ENCODE measurements around the gene PLPP1.

The PLPP1 gene

DNA sequence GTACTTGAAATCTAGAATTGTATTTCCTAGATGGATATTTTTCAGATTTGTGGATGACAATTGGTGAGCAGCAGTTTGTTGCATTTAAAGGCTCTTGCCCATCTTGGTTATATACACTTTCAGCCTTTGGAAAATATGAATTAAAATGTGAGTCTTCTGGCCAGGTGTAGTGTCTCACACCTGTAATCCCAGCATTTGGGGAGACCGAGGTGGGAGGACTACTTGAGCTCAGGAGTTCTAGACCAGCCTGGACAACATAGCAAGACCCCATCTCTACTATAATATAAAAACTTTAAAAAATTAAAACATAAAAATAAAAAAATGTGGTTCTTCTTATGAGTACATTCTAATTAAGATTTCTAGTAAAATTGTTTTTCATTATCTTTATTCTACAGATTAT, 125.0 kb downstream of the PLPP1 start:
- DNase-seq (ENCODE audit: low spot score) = no peak

- no peak for DNase-seq (ENCODE audit: low spot score)
Observed at GRCh38 chr5:55407984-55408383, 126.8 kb downstream of the PLPP1 start.

DNA sequence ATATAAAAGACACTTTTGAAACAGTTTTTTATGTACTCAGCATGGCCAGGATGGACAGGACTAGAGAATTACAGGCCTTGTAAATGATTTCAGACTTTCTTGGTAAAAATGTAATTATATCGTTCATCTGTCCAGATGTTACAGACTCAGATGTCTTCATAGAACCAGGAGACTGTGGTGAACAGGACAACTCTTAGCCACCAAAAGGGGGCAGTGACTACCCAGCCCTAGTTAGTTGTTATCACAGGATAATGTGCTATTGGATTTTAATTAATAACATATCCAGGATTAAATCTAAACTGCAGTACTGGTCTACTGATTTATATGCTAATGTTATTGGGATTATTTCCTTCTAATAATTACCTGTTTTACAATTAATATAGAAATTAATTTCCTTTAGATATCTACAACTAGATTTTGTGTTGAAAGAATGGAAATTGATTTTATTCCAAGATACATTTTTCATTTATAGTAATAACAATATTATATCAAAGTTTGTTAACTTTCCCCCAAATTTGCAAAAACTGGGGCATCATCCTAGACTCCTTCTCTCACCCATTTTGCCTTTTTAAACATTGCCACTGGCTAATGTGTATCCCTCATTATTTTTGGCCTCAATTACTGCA, 127.6 kb downstream of the PLPP1 start:
- DNase-seq (ENCODE audit: low spot score) = peak; percentile 37

DNA sequence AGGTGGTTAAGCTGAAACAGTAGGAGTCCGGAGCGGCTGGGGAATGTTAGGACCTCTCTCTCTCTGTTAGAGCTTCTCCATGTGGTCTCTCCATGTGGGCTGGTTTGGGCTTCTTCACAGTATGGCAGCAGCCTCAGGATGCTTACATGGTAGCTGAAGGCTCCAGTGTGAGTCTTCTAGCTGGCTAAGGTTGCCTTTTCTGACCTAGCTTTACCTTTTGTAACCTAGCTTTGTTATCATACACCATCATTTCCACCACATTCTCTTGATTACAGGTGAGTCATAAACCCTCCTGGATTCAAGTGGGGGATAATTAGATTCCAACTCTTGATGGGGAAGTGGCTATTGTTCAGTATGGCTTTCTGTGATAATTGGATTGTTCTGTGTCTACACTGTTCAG, 128.5 kb downstream of the PLPP1 start:
- no peak for DNase-seq (ENCODE audit: low spot score)

DNA sequence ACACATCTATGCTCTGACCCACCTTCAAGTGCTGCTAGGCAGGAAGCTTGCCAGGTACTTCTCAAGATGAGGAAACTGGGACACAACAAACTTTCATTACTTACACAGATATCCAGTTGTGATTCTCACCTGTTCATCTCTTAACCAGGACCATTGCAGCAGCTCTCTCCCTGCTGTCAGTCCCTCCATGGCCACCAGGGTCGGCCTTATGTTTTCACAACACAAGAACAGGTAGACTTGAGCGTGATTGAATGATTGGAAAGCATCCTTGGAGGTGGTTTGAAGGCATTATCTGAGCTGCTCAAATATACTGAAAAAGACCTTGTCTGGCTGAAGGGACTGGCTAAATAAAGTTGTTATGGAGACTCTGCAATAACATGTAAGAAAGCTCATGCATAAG, 132.6 kb downstream of the PLPP1 start:
- DNase-seq (ENCODE audit: low spot score) = no peak

DNA sequence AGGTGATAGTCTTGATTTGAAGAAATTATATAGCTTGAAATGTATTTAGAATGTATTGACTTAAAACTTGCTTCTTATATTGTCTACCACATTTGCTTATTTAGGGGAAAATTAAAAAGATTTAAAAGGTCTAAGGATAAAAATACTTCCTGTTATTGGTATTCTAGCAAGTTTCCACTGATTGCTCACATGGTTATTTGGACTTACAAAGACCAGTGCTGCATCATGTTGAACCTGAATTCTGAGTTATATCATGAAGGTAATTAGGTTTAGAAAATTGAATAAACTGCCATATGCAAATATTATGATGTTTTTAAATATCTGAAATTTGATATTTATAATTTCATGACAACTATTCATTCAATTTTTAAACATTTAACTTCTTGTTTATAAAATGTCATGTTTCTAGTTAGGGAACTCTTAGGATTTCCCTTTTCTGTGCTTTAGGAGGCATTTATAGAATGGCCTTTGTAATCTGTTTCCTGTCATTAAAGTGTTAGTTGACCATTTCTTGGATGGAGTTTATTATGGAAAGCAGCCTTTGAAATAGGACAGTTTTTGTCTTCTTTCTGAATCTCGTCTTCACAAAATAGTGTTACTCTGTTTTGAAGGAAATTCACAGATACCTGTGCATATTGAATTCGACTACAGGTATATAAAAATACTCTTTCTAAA, 141.1 kb downstream of the PLPP1 start:
- no peak for DNase-seq (ENCODE audit: low spot score)

DNA sequence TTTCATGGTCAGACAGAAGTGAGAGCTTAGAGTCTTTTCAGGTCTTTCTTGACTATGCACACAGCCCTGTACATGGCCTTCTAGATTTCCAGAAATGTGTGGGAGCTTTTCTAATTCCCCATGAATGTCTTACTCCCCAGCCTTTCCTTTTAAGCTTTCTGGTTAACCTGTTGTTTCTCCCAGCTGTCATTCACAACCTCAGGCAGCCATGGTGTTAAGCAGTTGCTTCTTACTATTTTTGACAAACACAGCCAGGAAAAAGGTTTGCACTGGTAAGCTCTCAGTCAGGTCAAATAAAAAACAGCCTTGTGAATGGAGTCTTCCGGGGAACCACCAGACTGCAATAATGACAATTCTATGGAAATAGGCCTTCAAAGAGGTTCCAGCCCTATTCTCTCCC, 142.1 kb downstream of the PLPP1 start:
- DNase-seq (ENCODE audit: low spot score) = no peak

DNA sequence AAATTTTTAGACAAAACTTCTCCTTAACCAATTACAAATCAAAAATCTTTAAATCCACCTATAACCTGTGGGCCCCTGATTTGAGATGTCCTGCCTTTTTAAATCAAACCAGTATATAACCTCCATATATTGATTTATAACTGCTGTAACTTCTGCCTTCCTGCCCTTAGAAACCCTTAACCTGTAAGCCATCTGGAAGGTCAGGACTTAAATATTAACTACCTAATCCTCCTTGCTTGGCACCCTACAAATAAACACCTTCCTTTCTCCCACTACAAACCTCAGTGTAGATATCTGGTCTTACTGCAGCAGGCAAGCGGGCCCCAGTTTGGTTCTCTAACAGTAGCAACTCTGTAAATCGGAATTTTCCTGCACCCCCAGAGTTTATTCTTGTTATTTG, 143.1 kb downstream of the PLPP1 start:
- DNase-seq (ENCODE audit: low spot score) = no peak

DNA sequence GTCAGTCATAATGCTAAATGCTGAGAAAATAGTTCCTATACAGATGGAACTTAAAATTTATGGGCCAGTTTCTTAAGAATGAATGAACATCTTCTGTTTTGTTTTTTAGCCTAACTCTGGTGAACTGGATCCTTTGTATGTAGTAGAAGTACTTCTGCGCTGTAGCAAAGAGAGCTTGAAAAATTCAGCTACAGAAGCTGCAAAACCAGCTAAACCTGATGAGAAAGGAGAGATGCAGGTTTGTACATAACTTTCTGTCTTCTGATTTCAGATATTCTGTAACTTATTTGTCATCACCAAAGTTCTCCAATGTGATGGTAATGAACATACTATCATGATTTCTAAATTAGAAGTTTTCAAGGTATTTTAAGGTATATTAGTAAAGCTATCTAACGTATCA, 146.9 kb downstream of the PLPP1 start:
- no peak for DNase-seq (ENCODE audit: low spot score)

DNA sequence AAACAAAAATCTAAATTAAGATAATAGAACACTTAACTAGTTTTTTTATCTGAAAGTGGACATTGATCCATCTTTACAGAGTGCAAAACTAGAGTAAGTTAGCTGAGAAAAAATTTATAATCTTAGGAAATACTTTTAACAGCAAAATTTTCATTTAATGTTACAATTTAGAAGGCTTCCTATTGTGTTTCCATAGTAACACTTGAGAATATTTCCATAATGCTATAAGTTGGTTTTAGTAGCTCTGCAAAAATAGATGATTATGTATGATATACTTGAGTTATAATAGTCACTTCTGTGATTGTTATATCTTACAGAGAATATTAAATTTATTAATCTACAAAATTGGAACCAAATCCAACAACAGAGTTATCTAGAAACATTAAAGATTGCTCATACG, 148.4 kb downstream of the PLPP1 start:
- DNase-seq (ENCODE audit: low spot score) = no peak

DNA sequence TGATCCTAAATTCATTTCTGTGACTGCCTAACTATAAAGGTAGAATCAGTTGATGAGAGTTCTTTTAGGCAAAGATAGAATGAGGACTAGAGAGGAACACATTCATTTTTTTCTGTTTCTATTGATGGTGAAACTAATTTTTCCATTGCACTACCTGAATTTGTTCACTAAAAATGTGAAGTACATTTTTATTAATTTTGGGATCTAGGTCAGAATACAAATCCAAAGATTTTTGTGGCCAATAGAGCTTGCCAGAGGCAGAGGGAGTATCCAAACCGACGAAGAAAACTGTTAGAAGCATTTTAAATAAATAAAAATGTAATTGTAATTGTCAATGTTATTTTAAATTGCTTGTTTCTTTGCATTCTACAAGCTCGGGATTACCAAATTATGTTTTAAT, 148.9 kb downstream of the PLPP1 start:
- no peak for DNase-seq (ENCODE audit: low spot score)

GRCh38 chr5:55385227-55385626, 149.5 kb downstream of the PLPP1 start:
- DNase-seq (ENCODE audit: low spot score) = no peak

- DNase-seq (ENCODE audit: low spot score) = no peak
Observed at GRCh38 chr5:55384072-55384471, 150.7 kb downstream of the PLPP1 start.

GRCh38 chr5:55383254-55383653, 151.5 kb downstream of the PLPP1 start:
- no peak for DNase-seq (ENCODE audit: low spot score)

DNA sequence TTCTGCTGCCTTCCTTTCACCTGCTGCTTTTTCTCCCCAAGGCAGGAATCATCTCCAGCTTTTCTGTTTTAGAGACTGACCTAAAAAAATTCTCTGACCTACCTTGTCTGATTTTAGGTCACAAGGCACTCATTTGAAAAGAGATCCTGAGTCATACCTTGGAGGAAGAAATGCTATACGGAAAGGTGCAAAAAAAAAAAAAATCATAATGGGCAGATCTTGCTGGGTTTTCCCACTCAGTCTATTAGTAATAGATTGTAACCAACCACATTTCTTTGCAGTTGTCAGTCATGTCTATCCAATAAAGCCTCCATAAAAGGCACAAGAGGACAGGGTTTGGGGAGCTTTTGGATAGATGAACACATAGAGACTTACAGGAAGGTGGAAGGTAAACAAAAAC, 157.0 kb downstream of the PLPP1 start:
- DNase-seq (ENCODE audit: low spot score) = peak; percentile 66

Data from kidney tubule cell (primary cell).